SK-N-MC (cell line): ENCODE data around the gene TMEM205.

ENCODE experiments used
- DNase-seq: peaks from one replicate; pipeline ENCODE4 v3.0.0-alpha.2; 2011; ENCODE audit warnings: low read depth, low spot score
- H3K27ac ChIP-seq: fragments of 200-600 bp; sonication (generic); 2 replicates; pipeline ENCODE4 v1.5.1; 2016; ENCODE audit warnings: mixed run types
- H3K36me3 ChIP-seq: fragments of 200-600 bp; sonication (generic); 2 replicates; pipeline ENCODE4 v1.6.1; 2017; ENCODE audit warnings: antibody characterized with exemption, low read length, mixed read lengths; ENCODE audit not compliant: insufficient read depth
- H3K4me3 ChIP-seq: fragments of 200-600 bp; sonication (generic); 2 replicates; pipeline ENCODE4 v1.5.1; 2016
- H3K9ac ChIP-seq: fragments of 200-600 bp; sonication (generic); 2 replicates; pipeline ENCODE4 v1.8.0; 2017; ENCODE audit warnings: mixed run types, mixed read lengths; ENCODE audit not compliant: insufficient read length
- H3K9me3 ChIP-seq: fragments of 200-600 bp; sonication (generic); 2 replicates; pipeline ENCODE4 v1.6.1; 2017; ENCODE audit warnings: low read depth, mild to moderate bottlenecking, antibody characterized with exemption, low read length, moderate library complexity, mixed read lengths
- EZH2 ChIP-seq: fragments of 200-600 bp; sonication (generic); IDR thresholded peaks from one replicate; pipeline ENCODE4 v1.6.1; 2017; ENCODE audit warnings: antibody characterized with exemption
- FOXP2 ChIP-seq: optimal IDR thresholded peaks from 2 replicates; pipeline ENCODE3; 2011; ENCODE audit warnings: mild to moderate bottlenecking, moderate library complexity; ENCODE audit not compliant: insufficient read depth; ENCODE audit errors: extremely low read length, control extremely low read depth
- POLR2AphosphoS5 ChIP-seq: IDR thresholded peaks from 2 replicates; pipeline ENCODE4 v1.6.1; 2012; ENCODE audit warnings: mild to moderate bottlenecking, low read depth, low read length, borderline replicate concordance

The TMEM205 gene

GRCh38 chr19:11299946-11300810, 45.9 kb downstream of the TMEM205 start:
- Histone ChIP-seq H3K27ac (no peak overlapping the region), H3K36me3 (no peaks in the 10 kb centered on the region), H3K9ac (no peak overlapping the region), H3K4me3 (no peak overlapping the region), H3K9me3 (no peaks in the 10 kb centered on the region)
- no peak for DNase-seq
- TF ChIP-seq POLR2AphosphoS5 = no peak
- no peak for TF ChIP-seq FOXP2
- TF ChIP-seq EZH2 = no peak

DNA sequence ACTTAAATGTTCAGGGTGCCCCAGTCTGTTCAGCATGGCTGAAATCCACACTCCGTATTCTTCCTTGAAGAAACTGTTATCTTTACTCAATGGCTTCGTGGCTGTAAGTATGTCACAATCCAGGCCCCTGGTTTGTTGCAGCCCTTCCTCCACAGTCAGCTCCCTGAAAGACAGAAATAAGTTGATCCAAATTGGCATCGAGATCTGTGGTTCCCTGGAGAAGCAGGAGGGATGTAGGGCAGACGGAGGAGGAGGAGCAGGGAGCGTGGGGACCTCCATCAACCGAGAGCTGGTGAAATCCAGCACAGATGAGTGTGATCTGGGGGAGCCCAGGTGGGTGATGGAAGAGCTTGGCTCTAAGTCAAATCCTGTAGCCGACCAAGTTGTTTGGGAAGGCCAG, 49.8 kb downstream of the TMEM205 start:
- no peak overlapping the region for H3K27ac ChIP-seq
- H3K36me3 ChIP-seq = no peaks in the 10 kb centered on the region
- no peak for TF ChIP-seq POLR2AphosphoS5
- no peak for TF ChIP-seq FOXP2
- no peak for TF ChIP-seq EZH2
- DNase-seq = no peak
- no peaks in the 10 kb centered on the region for H3K9me3 ChIP-seq
- no peak overlapping the region for H3K4me3 ChIP-seq
- no peak overlapping the region for H3K9ac ChIP-seq

GRCh38 chr19:11295665-11296245, 50.3 kb downstream of the TMEM205 start, which contains the start of gene TSPAN16:
Gene TSPAN16 (plus strand): TSS chr19:11296160. CDS start chr19:11296298, 138 bp downstream.
- H3K36me3 ChIP-seq = no peaks in the 10 kb centered on the region
- no peak for DNase-seq
- H3K27ac ChIP-seq = no peak within 1 kb of the TSS
- no peak within 1 kb of the TSS for H3K9ac ChIP-seq
- TF ChIP-seq POLR2AphosphoS5 (no peak), EZH2 (no peak), FOXP2 (no peak)
- no peaks in the 10 kb centered on the region for H3K9me3 ChIP-seq
- no peak within 1 kb of the TSS for H3K4me3 ChIP-seq

DNA sequence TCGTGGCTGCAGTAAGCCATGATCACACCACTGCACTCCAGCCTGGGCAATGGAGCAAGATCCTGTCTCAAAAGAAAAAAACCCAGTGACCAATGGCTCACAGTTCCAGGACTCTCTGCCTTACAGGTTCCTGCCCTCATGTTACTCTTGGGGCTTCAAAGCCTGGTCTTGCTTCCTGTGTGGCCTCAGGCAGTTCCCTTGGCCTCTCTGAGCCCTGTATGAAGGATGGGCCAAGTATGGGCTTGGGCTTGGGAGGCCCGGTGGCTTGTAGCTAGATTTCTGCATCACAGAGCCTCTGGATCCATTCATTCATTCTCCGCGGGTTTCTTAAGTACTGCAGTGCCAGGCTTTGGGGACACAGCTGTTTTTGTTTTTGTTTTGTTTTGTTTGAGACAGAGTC, 50.9 kb downstream of the TMEM205 start:
- Histone ChIP-seq H3K9ac (no peak overlapping the region), H3K27ac (no peak overlapping the region), H3K4me3 (no peak overlapping the region), H3K9me3 (no peaks in the 10 kb centered on the region), H3K36me3 (no peaks in the 10 kb centered on the region)
- TF ChIP-seq FOXP2 = no peak
- no peak for TF ChIP-seq EZH2
- no peak for TF ChIP-seq POLR2AphosphoS5
- no peak for DNase-seq

GRCh38 chr19:11293433-11294389, 52.4 kb downstream of the TMEM205 start:
- Histone ChIP-seq H3K27ac (no peak overlapping the region), H3K36me3 (no peaks in the 10 kb centered on the region), H3K9me3 (no peaks in the 10 kb centered on the region), H3K9ac (no peak overlapping the region), H3K4me3 (peak overlapping the region; percentile 70)
- no peak for DNase-seq
- no peak for TF ChIP-seq FOXP2
- peak; percentile 44 for TF ChIP-seq POLR2AphosphoS5
- no peak for TF ChIP-seq EZH2
